GM12878 (cell line): ENCODE data around the gene UTP20. TPM values are rescaled to one million over a fixed set of nuclear protein-coding genes. Genes with fewer than 3 reads are reported as not detected.

ENCODE experiments used
- ATAC-seq: fragments of 200-7000 bp; cut with Tn5 transposase; 3 replicates; pipeline ENCODE4 v1.9.1; 2020; ENCODE audit warnings: mild to moderate bottlenecking, moderate library complexity
- BruUV-seq: library from RNA; stranded (reverse); fragments of 400-500 nt; replicated peaks from 2 replicates; lab custom pipeline; 2021; lab: Mats Ljungman, UMichigan
- CTCF ChIA-PET: fragments of 300-600 bp; sonication (Branson Sonifier 250); formaldehyde crosslinking; extraction: SDS; loops from one replicate; lab custom pipeline; 2021; ENCODE audit warnings: inconsistent platforms; lab: Yijun Ruan, JAX
- POLR2A ChIA-PET: fragments of 350-600 bp; formaldehyde crosslinking; extraction: SDS; loops from one replicate; lab custom pipeline; 2021; ENCODE audit warnings: inconsistent platforms; lab: Charles Lee
- RAD21 ChIA-PET: fragments of 300-600 bp; sonication (Branson Sonifier 250); formaldehyde crosslinking; loops from one replicate; lab custom pipeline; 2023; ENCODE audit warnings: antibody characterized with exemption; ENCODE audit not compliant: unreplicated experiment; lab: Charles Lee
- SMC1A ChIA-PET: fragments of 300-600 bp; sonication (Branson Sonifier 250); formaldehyde crosslinking; loops from one replicate; lab custom pipeline; 2023; ENCODE audit not compliant: unreplicated experiment, uncharacterized antibody; lab: Charles Lee
- DNase-seq: peaks from one replicate; pipeline ENCODE4 v3.0.0-alpha.2; 2011; ENCODE audit warnings: low read depth, low spot score
- FAIRE-seq: peaks from 3 replicates; lab custom pipeline; 2011; peaks lifted over from hg19 to GRCh38; lab: Jason Lieb, UNC
- H2AFZ ChIP-seq: 2 replicates; pipeline ENCODE4 v1.6.0; 2011; ENCODE audit warnings: low read depth, low read length, control low read depth; ENCODE audit not compliant: control insufficient read depth
- H3K27ac ChIP-seq: 2 replicates; pipeline ENCODE4 v1.5.1; 2011; ENCODE audit warnings: control low read depth; ENCODE audit not compliant: control insufficient read depth, insufficient read depth
- H3K27me3 ChIP-seq, 2 experiments: replicated peaks in 1 of 2; 2 replicates each; pipeline versions ENCODE4 v1.6.0 to v1.6.1; 2011; ENCODE audit warnings: low read length in 1 of 2; ENCODE audit not compliant: control insufficient read depth in 2 of 2, insufficient read depth in 2 of 2
- H3K36me3 ChIP-seq, 2 experiments: 2 replicates each; pipeline ENCODE4 v1.5.1; 2011; ENCODE audit warnings: low read length in 1 of 2; ENCODE audit not compliant: control insufficient read depth in 2 of 2, insufficient read depth in 2 of 2
- H3K4me1 ChIP-seq: 2 replicates; pipeline ENCODE4 v1.6.1; 2011; ENCODE audit warnings: mild to moderate bottlenecking, low read length, moderate library complexity, mixed read lengths; ENCODE audit not compliant: control insufficient read depth, insufficient read depth
- H3K4me2 ChIP-seq: 2 replicates; pipeline ENCODE4 v1.6.0; 2011; ENCODE audit warnings: control low read depth; ENCODE audit not compliant: control insufficient read depth, insufficient read depth
- H3K4me3 ChIP-seq: fragments of 200-600 bp; sonication (generic); 2 replicates; pipeline ENCODE4 v1.5.1; 2016
- H3K79me2 ChIP-seq: 2 replicates; pipeline ENCODE4 v1.6.0; 2011; ENCODE audit warnings: low read length; ENCODE audit not compliant: control insufficient read depth, insufficient read depth
- H3K9ac ChIP-seq: 2 replicates; pipeline ENCODE4 v1.8.0; 2011; ENCODE audit warnings: low read length, control low read depth, mixed read lengths; ENCODE audit not compliant: control insufficient read depth, insufficient read depth
- H3K9me3 ChIP-seq: replicated peaks from 3 replicates; pipeline ENCODE4 v1.5.1; 2011; ENCODE audit warnings: mild to moderate bottlenecking, low read length; ENCODE audit not compliant: control insufficient read depth, insufficient read depth
- H4K20me1 ChIP-seq: 2 replicates; pipeline ENCODE4 v1.6.0; 2011; ENCODE audit not compliant: control insufficient read depth, insufficient read depth
- BACH1 ChIP-seq: fragments of 450-650 bp; IDR thresholded peaks from 2 replicates; pipeline ENCODE4 v1.6.1; 2017; ENCODE audit warnings: mild to moderate bottlenecking, borderline replicate concordance
- EGR1 ChIP-seq, 2 experiments: IDR thresholded peaks; 1 replicate in 1 of 2; 2 replicates in 1 of 2; pipeline ENCODE4 v1.6.1; 2011 to 2012; ENCODE audit warnings: low read depth in 2 of 2, low read length in 2 of 2, borderline replicate concordance in 1 of 2, mild to moderate bottlenecking in 1 of 2, moderate library complexity in 1 of 2
- GABPA ChIP-seq: IDR thresholded peaks from 2 replicates; pipeline ENCODE4 v1.6.1; 2014; ENCODE audit warnings: antibody characterized with exemption, low read depth, mild to moderate bottlenecking, inconsistent platforms
- MEF2B ChIP-seq: fragments of 450-650 bp; IDR thresholded peaks from 2 replicates; pipeline ENCODE4 v1.6.1; 2018; ENCODE audit warnings: mild to moderate bottlenecking, moderate library complexity; ENCODE audit not compliant: partially characterized antibody, poor library complexity, severe bottlenecking
- MLLT1 ChIP-seq: fragments of 450-650 bp; IDR thresholded peaks from 2 replicates; pipeline ENCODE4 v1.6.1; 2016; ENCODE audit warnings: mild to moderate bottlenecking
- MYC ChIP-seq: IDR thresholded peaks from 2 replicates; pipeline ENCODE4 v1.6.1; 2011; ENCODE audit warnings: mild to moderate bottlenecking, low read length, moderate library complexity, inconsistent platforms; ENCODE audit not compliant: insufficient read depth, insufficient replicate concordance, insufficient read length, severe bottlenecking
- NFXL1 ChIP-seq: fragments of 450-650 bp; IDR thresholded peaks from 2 replicates; pipeline ENCODE4 v1.6.1; 2017; ENCODE audit warnings: antibody characterized with exemption, mild to moderate bottlenecking, borderline replicate concordance
- NFYA ChIP-seq: IDR thresholded peaks from 2 replicates; pipeline ENCODE4 v1.6.1; 2011; ENCODE audit warnings: low read depth, mild to moderate bottlenecking, low read length, improper control_type of control experiment, borderline replicate concordance
- NFYB ChIP-seq: IDR thresholded peaks from 2 replicates; pipeline ENCODE4 v1.6.1; 2011; ENCODE audit warnings: low read depth, mild to moderate bottlenecking, low read length, improper control_type of control experiment, moderate library complexity; ENCODE audit not compliant: insufficient read depth
- NR2F1 ChIP-seq: fragments of 450-650 bp; conservative IDR thresholded peaks from 2 replicates; pipeline ENCODE4 v1.6.1; 2017; ENCODE audit warnings: mild to moderate bottlenecking
- SMAD5 ChIP-seq: IDR thresholded peaks from 2 replicates; pipeline ENCODE4 v1.6.1; 2016; ENCODE audit warnings: antibody characterized with exemption, low read depth
- TAF1 ChIP-seq: IDR thresholded peaks from 2 replicates; pipeline ENCODE4 v1.6.1; 2011; ENCODE audit warnings: mild to moderate bottlenecking, low read depth, low read length, borderline replicate concordance
- ZBTB33 ChIP-seq: fragments of 450-650 bp; IDR thresholded peaks from 2 replicates; pipeline ENCODE4 v1.6.1; 2017; ENCODE audit warnings: mild to moderate bottlenecking
- ZNF24 ChIP-seq: fragments of 450-650 bp; IDR thresholded peaks from 2 replicates; pipeline ENCODE4 v1.6.1; 2017; ENCODE audit warnings: antibody characterized with exemption, mild to moderate bottlenecking
- ZNF274 ChIP-seq: IDR thresholded peaks from one replicate; pipeline ENCODE4 v1.8.0; 2011; ENCODE audit not compliant: insufficient read length, insufficient read depth
- WGBS: methylation state at CpG from one replicate; pipeline ENCODE4 v1.1.6; 2016; ENCODE audit warnings: low lambda C conversion rate; ENCODE audit not compliant: insufficient replicate concordance, insufficient coverage; ENCODE audit errors: missing lambda C conversion rate; 5-methylcytosine and 5-hydroxymethylcytosine counted together
- in situ Hi-C: fragments of 300-500 bp; cut with MboI; formaldehyde crosslinking; loops from 9 replicates; pipeline ENCODE4 v1.14.3; 2018; ENCODE audit warnings: mixed read lengths
- intact Hi-C: fragments of 100-400 bp; cut with micrococcal nuclease; formaldehyde crosslinking; loops from one replicate; pipeline ENCODE4 v1.14.2; 2022; ENCODE audit not compliant: unreplicated experiment
- polyA plus RNA-seq, 11 experiments: library from polyadenylated mRNA; depleted of rRNA in 4 of 11; unstranded in 6 of 11; stranded (reverse) in 5 of 11; fragments of >200 nt; fragmentation: Nextera tagmentation in 4 of 11; fragmentation: Illumina TruSeq in 1 of 11; extraction: Ambion mirVana in 4 of 11; extraction: Trizol in 1 of 11; gene quantifications; 1 replicate in 1 of 11; 2 replicates in 10 of 11; pipeline versions ENCODE4 v1.2.1 to v1.2.3, GENCODE V29; 2011 to 2016; ENCODE audit warnings: inconsistent platforms in 2 of 11, missing spikeins in 2 of 11, low read depth in 1 of 11
- total RNA-seq, 4 experiments: library from RNA; depleted of rRNA in 3 of 4; stranded (reverse); fragments of >200 nt in 3 of 4; fragmentation: Illumina TruSeq in 1 of 4; extraction: Trizol in 1 of 4; gene quantifications; 2 replicates each; pipeline versions ENCODE4 v1.2.1 to v1.2.3, GENCODE V29; 2013 to 2021
- TF ChIP-seq, protein P1 (sequence below): IDR thresholded peaks from 2 replicates; pipeline ENCODE4 v1.6.1; 2011; ENCODE audit warnings: low read depth, mild to moderate bottlenecking, low read length, moderate library complexity, borderline replicate concordance; ENCODE audit errors: extremely low read depth
- TF ChIP-seq, protein P2 (sequence below): fragments of 450-650 bp; formaldehyde crosslinking; IDR thresholded peaks from 2 replicates; pipeline ENCODE4 v1.4.0; 2022; ENCODE audit warnings: mild to moderate bottlenecking, moderate library complexity

UTP20 gene
- total and polyA plus RNA-seq, 10 of the 15 experiments (the other 5 are each of a cell fraction or from before 2014, with no cell fraction given): 3.6 to 25.6 (median 16.7) TPM

DNA sequence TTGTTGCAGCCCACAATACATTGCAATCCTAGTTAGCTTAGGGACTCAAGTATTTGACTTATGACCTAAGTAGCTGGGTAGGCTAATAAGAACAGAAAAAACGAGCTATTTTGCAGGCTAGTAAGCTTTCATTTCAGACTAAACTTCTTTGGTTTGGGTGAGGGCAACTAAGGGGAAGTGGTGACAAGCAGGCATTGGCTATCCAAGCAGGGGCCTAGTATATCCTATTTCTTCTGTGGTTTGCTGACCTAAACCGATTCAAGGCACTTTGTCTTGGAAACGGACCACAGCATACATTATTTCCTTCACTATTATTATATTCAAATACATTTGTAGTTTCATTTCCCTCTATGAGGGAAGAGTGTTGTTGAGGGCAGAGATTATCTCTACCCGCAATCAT lies 48.3 kb upstream of the UTP20 start (continued):
- TF ChIP-seq MLLT1 (no peak), ZNF24 (no peak), MEF2B (no peak), NFYB (no peak), NFXL1 (no peak), EGR1 (IDR thresholded peaks at IDR 0.05; ENCODE audit: borderline replicate concordance in 1 of 2, low read depth in 2 of 2, low read length in 2 of 2) (no peak), SMAD5 (no peak), MYC (no peak), NFYA (no peak)

DNA sequence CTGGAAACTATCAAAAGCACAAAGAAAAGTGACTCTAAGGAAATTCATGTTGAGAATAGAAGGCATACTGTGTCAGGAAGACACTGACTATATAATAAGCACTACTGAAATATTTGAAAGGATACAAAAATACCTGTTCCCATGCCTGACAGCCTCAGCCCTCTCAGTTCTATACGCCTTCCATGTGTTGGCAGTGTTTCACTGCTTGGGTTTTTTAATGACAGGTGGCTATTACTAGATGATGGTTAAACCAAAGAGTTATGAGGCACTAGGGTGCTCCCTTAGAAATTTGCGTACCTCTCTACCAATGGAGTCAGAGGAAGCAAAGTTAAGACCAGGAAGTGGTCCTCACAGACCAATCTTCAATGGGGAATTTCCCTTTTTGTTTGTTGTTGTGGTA lies 44.2 kb upstream of the UTP20 start:
- WGBS: 35% methylated on average over 2 of the region's 2 CpGs
- POLR2A ChIA-PET: no interaction called here
- no peak for TF ChIP-seq MEF2B
- no peak for TF ChIP-seq ZNF274
- TF ChIP-seq TAF1: no peak
- no peak for TF ChIP-seq GABPA
- TF ChIP-seq, protein P1, sequence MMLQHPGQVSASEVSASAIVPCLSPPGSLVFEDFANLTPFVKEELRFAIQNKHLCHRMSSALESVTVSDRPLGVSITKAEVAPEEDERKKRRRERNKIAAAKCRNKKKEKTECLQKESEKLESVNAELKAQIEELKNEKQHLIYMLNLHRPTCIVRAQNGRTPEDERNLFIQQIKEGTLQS: no peak
- TF ChIP-seq NR2F1: no peak
- no peak for TF ChIP-seq ZBTB33
- TF ChIP-seq, protein P2, sequence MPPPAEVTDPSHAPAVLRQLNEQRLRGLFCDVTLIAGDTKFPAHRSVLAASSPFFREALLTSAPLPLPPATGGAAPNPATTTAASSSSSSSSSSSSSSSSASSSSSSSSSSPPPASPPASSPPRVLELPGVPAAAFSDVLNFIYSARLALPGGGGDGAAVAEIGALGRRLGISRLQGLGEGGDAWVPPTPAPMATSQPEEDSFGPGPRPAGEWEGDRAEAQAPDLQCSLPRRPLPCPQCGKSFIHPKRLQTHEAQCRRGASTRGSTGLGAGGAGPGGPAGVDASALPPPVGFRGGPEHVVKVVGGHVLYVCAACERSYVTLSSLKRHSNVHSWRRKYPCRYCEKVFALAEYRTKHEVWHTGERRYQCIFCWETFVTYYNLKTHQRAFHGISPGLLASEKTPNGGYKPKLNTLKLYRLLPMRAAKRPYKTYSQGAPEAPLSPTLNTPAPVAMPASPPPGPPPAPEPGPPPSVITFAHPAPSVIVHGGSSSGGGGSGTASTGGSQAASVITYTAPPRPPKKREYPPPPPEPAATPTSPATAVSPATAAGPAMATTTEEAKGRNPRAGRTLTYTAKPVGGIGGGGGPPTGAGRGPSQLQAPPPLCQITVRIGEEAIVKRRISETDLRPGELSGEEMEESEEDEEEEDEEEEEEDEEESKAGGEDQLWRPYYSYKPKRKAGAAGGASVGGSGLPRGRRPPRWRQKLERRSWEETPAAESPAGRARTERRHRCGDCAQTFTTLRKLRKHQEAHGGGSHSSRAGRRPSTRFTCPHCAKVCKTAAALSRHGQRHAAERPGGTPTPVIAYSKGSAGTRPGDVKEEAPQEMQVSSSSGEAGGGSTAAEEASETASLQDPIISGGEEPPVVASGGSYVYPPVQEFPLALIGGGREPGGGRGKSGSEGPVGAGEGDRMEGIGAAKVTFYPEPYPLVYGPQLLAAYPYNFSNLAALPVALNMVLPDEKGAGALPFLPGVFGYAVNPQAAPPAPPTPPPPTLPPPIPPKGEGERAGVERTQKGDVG (CRISPR knock-in tag): no peak
- TF ChIP-seq BACH1: no peak

More for the DNA sequence above, 44.2 kb upstream of the UTP20 start:
- no peak overlapping the region for H3K4me2 ChIP-seq
- FAIRE-seq (no peak), DNase-seq (no peak), ATAC-seq (no peak)
- RAD21 ChIA-PET: no interaction called here
- intact Hi-C loops: no loop called here
- BruUV-seq: no TSS peak
- SMC1A ChIA-PET: no interaction called here
- H3K36me3 ChIP-seq: no peaks in the 10 kb centered on the region
- in situ Hi-C loops: no loop called here
- H3K4me1 ChIP-seq: no peaks in the 10 kb centered on the region
- CTCF ChIA-PET: no interaction called here
- H3K27me3 ChIP-seq: no peaks in the 10 kb centered on the region; a peak in 1 of 4 replicates
- no peaks in the 10 kb centered on the region for H3K79me2 ChIP-seq
- no peak overlapping the region for H2AFZ ChIP-seq
- H3K4me3 ChIP-seq: no peak overlapping the region
- H3K9ac ChIP-seq: no peak overlapping the region
- no peaks in the 10 kb centered on the region for H3K9me3 ChIP-seq
- no peak overlapping the region for H3K27ac ChIP-seq
- no peaks in the 10 kb centered on the region for H4K20me1 ChIP-seq
